HepG2 (cell line): Measurements from ENCODE around the gene POP7. TPM values are rescaled to one million over a fixed set of nuclear protein-coding genes. Genes with fewer than 3 reads are reported as not detected.

Experiments
- ARNTL ChIP-seq: sonication (generic); formaldehyde crosslinking; IDR thresholded peaks from 2 replicates; pipeline ENCODE4 v1.4.0; 2020; ENCODE audit warnings: mild to moderate bottlenecking, missing genetic modification reagents
- FOXA3 ChIP-seq: IDR thresholded peaks from 2 replicates; pipeline ENCODE4 v1.6.1; 2016; ENCODE audit warnings: missing genetic modification reagents, missing compliant biosample characterization
- FOXK2 ChIP-seq: fragments of 450-650 bp; IDR thresholded peaks from 2 replicates; pipeline ENCODE4 v1.6.1; 2016
- HDAC6 ChIP-seq: fragments of 200-600 bp; sonication (generic); IDR thresholded peaks from 2 replicates; pipeline ENCODE4 v1.7.0; 2017; ENCODE audit warnings: mild to moderate bottlenecking, antibody characterized with exemption, low read length, low read depth
- HOMEZ ChIP-seq: IDR thresholded peaks from 2 replicates; pipeline ENCODE4 v1.6.1; 2016; ENCODE audit warnings: low read depth
- JUNB ChIP-seq: sonication (generic); formaldehyde crosslinking; IDR thresholded peaks from 2 replicates; pipeline ENCODE4 v1.8.0; 2022; ENCODE audit warnings: missing genetic modification reagents, mild to moderate bottlenecking, borderline replicate concordance
- KDM1A ChIP-seq: IDR thresholded peaks from 2 replicates; pipeline ENCODE4 v1.6.1; 2016; ENCODE audit warnings: missing compliant biosample characterization
- KDM2A ChIP-seq: sonication (generic); formaldehyde crosslinking; IDR thresholded peaks from 2 replicates; pipeline ENCODE4 v1.4.0; 2020; ENCODE audit warnings: low read depth, missing genetic modification reagents, borderline replicate concordance
- KDM5A ChIP-seq: fragments of 200-600 bp; sonication (generic); IDR thresholded peaks from 2 replicates; pipeline ENCODE4 v1.7.0; 2018; ENCODE audit warnings: antibody characterized with exemption, mild to moderate bottlenecking, low read length, borderline replicate concordance
- KDM6A ChIP-seq: IDR thresholded peaks from 2 replicates; pipeline ENCODE4 v1.6.1; 2016; ENCODE audit warnings: low read depth
- MTA3 ChIP-seq: sonication (generic); formaldehyde crosslinking; IDR thresholded peaks from 2 replicates; pipeline ENCODE4 v1.4.0; 2020; ENCODE audit warnings: missing genetic modification reagents
- NFE2 ChIP-seq: sonication (generic); formaldehyde crosslinking; IDR thresholded peaks from 2 replicates; pipeline ENCODE4 v1.4.0; 2020; ENCODE audit warnings: missing genetic modification reagents
- NR1H2 ChIP-seq: sonication (generic); formaldehyde crosslinking; IDR thresholded peaks from 2 replicates; pipeline ENCODE4 v1.8.1; 2022; ENCODE audit warnings: low read depth, missing genetic modification reagents, borderline replicate concordance
- REL ChIP-seq: sonication (generic); formaldehyde crosslinking; conservative IDR thresholded peaks from 2 replicates; pipeline ENCODE4 v1.8.0; 2022; ENCODE audit warnings: mild to moderate bottlenecking, missing genetic modification reagents, moderate library complexity
- RFX5 ChIP-seq: IDR thresholded peaks from 2 replicates; pipeline ENCODE4 v1.6.1; 2011; ENCODE audit warnings: low read depth, low read length, improper control_type of control experiment
- RXRB ChIP-seq: IDR thresholded peaks from 2 replicates; pipeline ENCODE4 v1.6.1; 2016; ENCODE audit warnings: borderline replicate concordance, missing genetic modification reagents, missing compliant biosample characterization
- SOX5 ChIP-seq: IDR thresholded peaks from 2 replicates; pipeline ENCODE4 v1.6.1; 2016; ENCODE audit warnings: borderline replicate concordance
- THAP11 ChIP-seq: IDR thresholded peaks from 2 replicates; pipeline ENCODE4 v1.6.1; 2016; ENCODE audit warnings: missing biosample characterization, missing genetic modification reagents
- ZMYM3 ChIP-seq: sonication (generic); formaldehyde crosslinking; IDR thresholded peaks from 2 replicates; pipeline ENCODE4 v1.5.1; 2020; ENCODE audit warnings: mild to moderate bottlenecking, missing genetic modification reagents
- ZNF180 ChIP-seq: sonication (generic); formaldehyde crosslinking; IDR thresholded peaks from 2 replicates; pipeline ENCODE4 v1.4.0; 2020; ENCODE audit warnings: low read depth, missing genetic modification reagents, borderline replicate concordance
- ZNF24 ChIP-seq: fragments of 450-650 bp; IDR thresholded peaks from 2 replicates; pipeline ENCODE4 v1.6.1; 2017; ENCODE audit warnings: antibody characterized with exemption, mild to moderate bottlenecking
- ZNF263 ChIP-seq: sonication (generic); formaldehyde crosslinking; IDR thresholded peaks from 2 replicates; pipeline ENCODE4 v1.4.0; 2020; ENCODE audit warnings: missing genetic modification reagents
- ZNF382 ChIP-seq: sonication (generic); formaldehyde crosslinking; IDR thresholded peaks from 2 replicates; pipeline ENCODE4 v1.5.0; 2020; ENCODE audit warnings: missing genetic modification reagents, mild to moderate bottlenecking, borderline replicate concordance
- ZNF660 ChIP-seq: sonication (generic); formaldehyde crosslinking; IDR thresholded peaks from 2 replicates; pipeline ENCODE4 v1.5.1; 2020; ENCODE audit warnings: mild to moderate bottlenecking, low read depth, missing genetic modification reagents, borderline replicate concordance
- ZNF776 ChIP-seq: sonication (generic); formaldehyde crosslinking; IDR thresholded peaks from 2 replicates; pipeline ENCODE4 v1.4.0; 2020; ENCODE audit warnings: mild to moderate bottlenecking, missing genetic modification reagents
- ZNF782 ChIP-seq: sonication (generic); formaldehyde crosslinking; IDR thresholded peaks from 2 replicates; pipeline ENCODE4 v1.4.0; 2020; ENCODE audit warnings: missing genetic modification reagents, mild to moderate bottlenecking, borderline replicate concordance
- ZNF841 ChIP-seq: sonication (generic); formaldehyde crosslinking; IDR thresholded peaks from 2 replicates; pipeline ENCODE4 v1.8.1; 2023; ENCODE audit warnings: missing genetic modification reagents, borderline replicate concordance
- ZSCAN9 ChIP-seq: IDR thresholded peaks from 2 replicates; pipeline ENCODE4 v1.6.1; 2016; ENCODE audit warnings: borderline replicate concordance
- polyA plus RNA-seq, 8 experiments: library from polyadenylated mRNA; depleted of rRNA in 3 of 8; stranded (reverse) in 7 of 8; unstranded in 1 of 8; fragments of >200 nt; fragmentation: Illumina TruSeq in 4 of 8; extraction: Trizol in 4 of 8; gene quantifications; 2 replicates each; pipeline versions ENCODE4 v1.2.1 to v1.2.3, GENCODE V29; 2011 to 2016; ENCODE audit warnings: low read depth in 4 of 8, missing spikeins in 1 of 8, mixed read lengths in 1 of 8; ENCODE audit not compliant: insufficient read depth in 1 of 8
- total RNA-seq, 5 experiments: library from RNA; depleted of rRNA; stranded (reverse); fragments of >200 nt; fragmentation: Illumina TruSeq; extraction: Trizol; gene quantifications; 2 replicates each; pipeline ENCODE4 v1.2.3, GENCODE V29; 2016; ENCODE audit warnings: low read depth in 1 of 5
- TF ChIP-seq, protein P1 (sequence below): sonication (generic); formaldehyde crosslinking; IDR thresholded peaks from 2 replicates; pipeline ENCODE4 v1.5.0; 2020; ENCODE audit warnings: missing genetic modification reagents
- TF ChIP-seq, protein P2 (sequence below): sonication (generic); formaldehyde crosslinking; IDR thresholded peaks from 2 replicates; pipeline ENCODE4 v1.5.1; 2020; ENCODE audit warnings: mild to moderate bottlenecking, missing genetic modification reagents, borderline replicate concordance

The POP7 gene
- total and polyA plus RNA-seq, 2 of the 13 experiments (the other 11 are each of a cell fraction or from before 2014, with no cell fraction given) = 63.9 to 91.1 TPM

DNA sequence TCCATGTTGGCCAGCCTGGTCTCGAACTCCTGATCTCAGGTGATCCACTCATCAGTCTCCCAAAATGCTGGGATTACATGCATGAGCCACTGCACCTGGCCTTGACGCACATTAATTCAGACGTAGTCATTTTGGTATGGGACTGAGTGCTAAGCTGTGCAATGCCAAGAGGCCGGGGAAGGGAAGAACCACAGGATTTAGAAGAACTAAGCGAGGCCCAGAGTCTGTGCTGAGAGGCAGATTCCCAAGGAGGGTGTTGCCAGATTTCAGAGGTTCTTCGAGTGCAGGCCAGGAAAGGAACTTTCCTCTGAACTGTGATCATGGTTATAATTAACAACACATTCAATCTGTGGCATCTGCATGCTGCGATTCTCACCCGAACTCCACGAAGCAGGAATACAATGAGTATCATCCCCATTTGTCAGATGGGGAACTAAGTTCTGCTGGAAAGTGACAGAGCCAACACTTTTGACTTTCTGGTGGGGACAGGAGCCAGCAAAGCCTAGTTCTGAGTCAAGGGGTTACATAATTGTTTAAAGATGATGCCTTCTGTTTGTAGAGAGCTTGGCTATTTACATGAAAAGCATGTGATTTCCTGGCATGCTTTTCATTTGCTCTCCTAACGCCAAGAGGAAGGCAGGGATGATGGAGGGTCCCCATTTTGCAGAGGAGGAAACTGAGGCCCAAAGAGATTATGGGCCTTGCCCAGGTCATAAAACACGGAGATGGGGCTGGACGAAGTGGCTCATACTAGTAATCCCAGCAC is 21.3 kb downstream of the POP7 start (continued):
- TF ChIP-seq ZNF841 (CRISPR knock-in tag) = no peak
- TF ChIP-seq ZNF180 (CRISPR knock-in tag) = no peak
- peak; percentile 88 for TF ChIP-seq FOXA3 (CRISPR knock-in tag)
- TF ChIP-seq ZSCAN9 (CRISPR knock-in tag) = no peak
- no peak for TF ChIP-seq ARNTL (CRISPR knock-in tag)
- no peak for TF ChIP-seq KDM6A (CRISPR knock-in tag)
- TF ChIP-seq REL (CRISPR knock-in tag) = no peak
- TF ChIP-seq HDAC6 = no peak
- TF ChIP-seq SOX5 (CRISPR knock-in tag) = 0 out of 2 replicates have a peak, but pooled peaks have one; percentile 44
- no peak for TF ChIP-seq KDM5A
- no peak for TF ChIP-seq THAP11 (CRISPR knock-in tag)
- no peak for TF ChIP-seq HOMEZ (CRISPR knock-in tag)
- no peak for TF ChIP-seq NR1H2
- no peak for TF ChIP-seq RFX5
- TF ChIP-seq ZNF782 = no peak
- no peak for TF ChIP-seq ZNF263 (CRISPR knock-in tag)
- no peak for TF ChIP-seq ZNF660
- TF ChIP-seq MTA3 (CRISPR knock-in tag) = no peak
- peak; percentile 25; the same call in 1 of the 2 replicates for TF ChIP-seq KDM2A (CRISPR knock-in tag)
- no peak for TF ChIP-seq ZNF24
- TF ChIP-seq FOXK2 = no peak
- TF ChIP-seq, protein P1, sequence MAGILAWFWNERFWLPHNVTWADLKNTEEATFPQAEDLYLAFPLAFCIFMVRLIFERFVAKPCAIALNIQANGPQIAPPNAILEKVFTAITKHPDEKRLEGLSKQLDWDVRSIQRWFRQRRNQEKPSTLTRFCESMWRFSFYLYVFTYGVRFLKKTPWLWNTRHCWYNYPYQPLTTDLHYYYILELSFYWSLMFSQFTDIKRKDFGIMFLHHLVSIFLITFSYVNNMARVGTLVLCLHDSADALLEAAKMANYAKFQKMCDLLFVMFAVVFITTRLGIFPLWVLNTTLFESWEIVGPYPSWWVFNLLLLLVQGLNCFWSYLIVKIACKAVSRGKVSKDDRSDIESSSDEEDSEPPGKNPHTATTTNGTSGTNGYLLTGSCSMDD (CRISPR knock-in tag) = no peak
- 0 out of 2 replicates have a peak, but pooled peaks have one; percentile 24 for TF ChIP-seq KDM1A (CRISPR knock-in tag)
- no peak for TF ChIP-seq JUNB (CRISPR knock-in tag)
- no peak for TF ChIP-seq ZNF382 (CRISPR knock-in tag)
- TF ChIP-seq RXRB (CRISPR knock-in tag) = peak; percentile 67
- TF ChIP-seq ZMYM3 = peak; percentile 57; the same call in 1 of the 2 replicates
- TF ChIP-seq ZNF776 = no peak
- TF ChIP-seq, protein P2, sequence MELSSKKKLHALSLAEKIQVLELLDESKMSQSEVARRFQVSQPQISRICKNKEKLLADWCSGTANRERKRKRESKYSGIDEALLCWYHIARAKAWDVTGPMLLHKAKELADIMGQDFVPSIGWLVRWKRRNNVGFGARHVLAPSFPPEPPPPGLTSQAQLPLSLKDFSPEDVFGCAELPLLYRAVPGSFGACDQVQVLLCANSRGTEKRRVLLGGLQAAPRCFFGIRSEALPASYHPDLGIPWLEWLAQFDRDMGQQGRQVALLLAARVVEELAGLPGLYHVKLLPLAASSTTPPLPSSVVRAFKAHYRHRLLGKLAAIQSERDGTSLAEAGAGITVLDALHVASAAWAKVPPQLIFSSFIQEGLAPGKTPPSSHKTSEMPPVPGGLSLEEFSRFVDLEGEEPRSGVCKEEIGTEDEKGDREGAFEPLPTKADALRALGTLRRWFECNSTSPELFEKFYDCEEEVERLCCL (CRISPR knock-in tag) = no peak
- TF ChIP-seq NFE2 (CRISPR knock-in tag) = no peak
